Pons (tissue), 1 donor: ENCODE measurements around the gene CHD1L.
"Not testable (repeated sequence)": the region's sequence is repeated elsewhere in the genome, so short reads cannot be mapped to it uniquely, and the experiment has no call there.

Experiments used
- DNase-seq: peaks from one replicate; pipeline ENCODE4 v3.0.0-alpha.2; 2016; ENCODE audit warnings: low spot score

Gene CHD1L

GRCh38 chr1:147242449-147243227, at the start of gene CHD1L:
Gene CHD1L (plus strand): TSS chr1:147242684. CDS start chr1:147242704, 20 bp downstream.
- DNase-seq: peak; percentile 97

- not testable (repeated sequence) for DNase-seq
Measured at GRCh38 chr1:147197324-147197723, 45.2 kb upstream of the CHD1L start.

DNA sequence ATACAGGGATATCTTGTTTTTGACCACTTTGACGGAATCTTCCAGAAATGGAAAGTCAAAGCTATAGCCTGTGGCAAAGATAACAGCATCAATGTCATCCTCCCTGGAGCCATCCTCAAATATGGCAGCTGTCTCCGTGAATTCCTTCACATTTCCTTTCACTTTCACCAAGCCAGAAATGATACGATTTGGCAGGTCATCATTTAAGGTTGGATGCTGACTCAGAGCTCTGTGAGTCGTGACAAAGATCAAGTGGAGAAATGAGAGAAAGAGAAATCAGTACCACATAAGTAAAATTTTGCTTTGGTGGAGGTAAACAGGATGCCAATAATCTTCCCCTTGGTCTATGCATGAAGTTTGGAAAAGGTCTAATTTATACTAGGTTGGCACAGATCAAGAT, 41.2 kb upstream of the CHD1L start:
- DNase-seq: no peak

DNA sequence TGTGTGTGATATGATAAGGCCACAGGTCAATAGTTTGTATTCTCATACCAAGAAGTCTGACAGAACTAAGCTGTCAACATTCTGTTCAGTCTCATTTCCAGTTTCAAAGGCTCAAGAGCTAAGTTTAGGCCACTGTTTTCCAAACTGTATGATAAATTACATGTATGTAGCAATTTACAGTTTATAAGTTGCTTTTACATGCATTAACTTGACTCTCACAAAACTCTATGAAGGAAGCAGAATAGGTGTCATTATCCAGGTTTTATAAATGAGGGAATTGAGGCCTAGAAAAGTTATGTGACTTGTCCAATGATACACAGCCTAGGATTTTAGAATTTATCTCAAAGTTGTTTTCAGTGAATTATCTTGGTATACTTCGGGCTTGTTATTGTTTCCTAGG, 40.7 kb upstream of the CHD1L start:
- DNase-seq: no peak

DNA sequence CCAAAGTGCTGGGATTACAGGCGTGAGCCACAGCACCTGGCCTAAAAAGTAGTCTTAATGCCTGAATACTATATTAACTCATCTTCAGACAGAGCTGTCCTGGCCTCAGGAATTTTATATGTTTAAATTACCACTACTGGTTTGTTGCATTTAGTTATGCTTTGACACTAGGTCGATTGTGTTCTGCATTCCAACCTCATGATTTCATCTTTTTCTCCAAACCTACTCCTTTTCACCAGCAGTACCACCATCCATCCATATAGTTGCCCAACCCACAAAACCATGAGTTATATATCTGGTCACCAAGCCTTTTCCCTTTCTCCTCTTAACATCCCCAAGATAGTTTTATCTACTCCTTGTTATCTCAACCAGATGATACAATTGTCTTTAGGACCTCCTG, 39.9 kb upstream of the CHD1L start:
- no peak for DNase-seq

GRCh38 chr1:147204080-147204479, 38.4 kb upstream of the CHD1L start:
- no peak for DNase-seq

DNA sequence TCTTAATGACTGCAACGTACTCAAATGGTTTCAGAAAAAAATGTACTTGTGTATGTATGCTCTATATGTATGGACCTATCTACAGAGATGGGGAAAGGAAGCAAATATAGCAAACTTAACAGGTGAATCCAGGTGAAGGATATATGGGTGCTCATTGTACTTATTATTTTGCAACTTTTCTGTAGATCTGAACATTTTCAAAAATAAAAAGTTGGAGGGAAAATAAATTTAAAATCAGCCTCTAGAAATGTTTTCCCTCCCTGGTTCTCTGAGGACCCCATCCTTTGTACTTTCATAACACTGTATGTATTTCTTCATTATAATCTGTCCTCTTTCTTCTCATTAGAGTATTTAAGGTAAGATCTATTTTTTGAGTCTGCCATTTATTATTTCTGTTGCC, 35.3 kb upstream of the CHD1L start:
- no peak for DNase-seq

DNA sequence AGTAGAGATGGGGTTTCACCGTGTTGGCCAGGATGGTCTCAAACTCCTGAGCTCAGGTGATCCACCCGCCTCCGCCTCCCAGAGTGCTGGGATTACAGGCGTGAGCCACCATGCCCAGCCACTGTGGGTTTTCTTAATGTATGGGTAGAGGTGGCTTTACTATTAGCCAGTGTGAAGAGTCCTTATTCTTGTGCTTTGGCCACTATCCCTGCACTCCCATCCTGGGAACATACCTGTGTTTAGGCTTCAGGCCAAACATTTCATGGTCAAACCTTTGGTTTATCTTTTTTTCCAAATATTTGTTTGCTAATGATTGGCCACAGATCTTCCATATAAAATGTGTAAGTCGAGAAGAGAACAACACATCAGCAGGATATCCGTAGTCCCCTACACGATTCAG, 33.9 kb upstream of the CHD1L start:
- DNase-seq: no peak

DNA sequence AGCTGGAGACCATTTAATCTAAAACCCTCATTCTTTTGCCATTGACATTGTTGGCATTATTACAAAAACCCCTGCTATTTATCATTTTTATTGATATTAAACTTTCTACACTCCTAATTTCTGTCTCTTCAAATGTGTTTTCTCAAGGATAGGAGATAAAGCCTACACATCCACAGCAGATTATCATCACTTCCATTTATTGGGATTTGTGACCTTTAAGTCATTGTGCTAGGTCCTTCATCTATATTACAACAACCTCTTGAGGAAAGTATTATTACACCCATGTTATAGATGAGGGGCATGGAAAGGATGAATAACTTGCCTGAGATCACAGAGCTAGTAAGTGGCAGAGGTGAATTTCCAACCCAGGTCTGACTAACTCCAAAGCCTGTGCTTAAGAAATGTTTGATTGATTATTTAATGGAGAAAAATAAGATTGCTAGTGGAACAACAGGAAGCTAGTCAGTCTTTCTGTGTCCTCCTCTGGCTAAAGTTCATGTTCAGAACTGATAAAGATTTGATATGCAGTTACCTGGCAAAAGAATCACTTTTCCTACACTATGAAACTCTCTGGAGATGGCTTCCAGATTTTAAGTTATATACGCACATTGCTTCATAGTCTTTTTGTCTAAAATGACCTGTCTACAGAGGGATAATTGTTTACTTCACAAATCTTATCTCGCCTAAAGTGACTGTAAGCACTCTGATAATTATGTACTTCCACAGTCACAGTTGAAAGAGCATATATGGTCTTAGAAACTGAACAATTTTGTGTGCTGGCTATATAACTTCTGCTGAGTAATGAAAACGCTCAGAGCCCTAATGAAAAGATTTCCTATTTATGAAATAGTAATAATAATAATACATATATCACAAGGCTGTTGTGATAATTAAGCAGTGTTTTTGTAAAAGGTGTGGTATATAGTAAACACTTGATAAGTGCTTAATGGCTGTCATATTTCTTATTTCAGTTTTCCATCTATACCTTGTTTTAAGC, 32.4 kb upstream of the CHD1L start:
- no peak for DNase-seq

GRCh38 chr1:147210987-147211386, 31.5 kb upstream of the CHD1L start:
- no peak for DNase-seq

- no peak for DNase-seq
Measured at GRCh38 chr1:147211577-147211976, 30.9 kb upstream of the CHD1L start.

- DNase-seq: no peak
Measured at GRCh38 chr1:147213271-147213670, 29.2 kb upstream of the CHD1L start.

DNA sequence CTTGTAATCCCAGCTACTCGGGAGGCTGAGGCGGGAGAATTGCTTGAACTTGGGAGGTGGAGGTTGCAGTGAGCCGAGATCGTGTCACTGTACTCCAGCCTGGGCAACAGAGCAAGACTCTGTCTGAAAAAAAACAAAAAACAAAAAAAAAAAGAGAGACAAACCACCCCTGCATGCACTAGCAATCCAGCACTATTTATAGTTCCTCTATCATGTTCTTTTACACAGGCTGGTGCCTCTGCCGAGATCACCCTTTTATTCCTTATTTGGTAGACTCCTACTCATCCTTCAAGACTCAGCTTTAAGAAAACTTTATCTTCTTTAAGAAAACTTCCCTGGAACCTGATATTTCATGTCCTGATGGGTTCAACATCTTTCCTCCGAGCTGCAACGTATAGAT, 28.2 kb upstream of the CHD1L start:
- no peak for DNase-seq

DNA sequence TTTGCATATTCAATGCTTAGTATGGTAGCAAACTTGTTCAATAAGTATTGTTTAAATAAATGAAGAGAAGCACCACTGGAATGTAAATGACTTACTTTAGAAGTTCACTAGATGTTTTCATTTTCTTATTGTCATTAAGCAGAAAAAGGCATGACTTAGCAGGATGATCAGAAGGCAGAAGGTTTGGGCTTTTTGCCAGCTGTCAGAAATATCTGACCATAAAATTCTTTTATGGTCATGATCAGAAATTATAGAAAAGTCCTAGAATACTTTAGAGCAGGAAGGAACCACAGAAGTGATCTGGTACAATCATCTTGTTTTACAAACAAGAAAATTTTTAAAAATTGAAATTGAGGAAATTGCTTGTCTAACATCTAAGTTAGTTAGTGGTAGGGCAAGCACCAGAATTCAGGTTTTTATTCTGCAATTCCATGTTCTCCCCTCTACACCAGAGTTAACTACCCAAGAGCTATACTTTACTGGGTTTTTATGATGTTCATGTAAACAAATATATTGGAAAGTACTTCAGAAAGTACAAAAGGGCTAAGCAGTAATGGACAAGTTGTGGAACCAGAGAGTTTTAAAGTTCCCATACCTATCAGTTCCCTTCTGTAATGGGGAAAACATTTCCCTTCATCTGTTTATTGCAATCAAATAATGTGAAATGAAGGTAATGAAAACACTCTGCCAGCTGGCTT, 27.5 kb upstream of the CHD1L start:
- no peak for DNase-seq

DNA sequence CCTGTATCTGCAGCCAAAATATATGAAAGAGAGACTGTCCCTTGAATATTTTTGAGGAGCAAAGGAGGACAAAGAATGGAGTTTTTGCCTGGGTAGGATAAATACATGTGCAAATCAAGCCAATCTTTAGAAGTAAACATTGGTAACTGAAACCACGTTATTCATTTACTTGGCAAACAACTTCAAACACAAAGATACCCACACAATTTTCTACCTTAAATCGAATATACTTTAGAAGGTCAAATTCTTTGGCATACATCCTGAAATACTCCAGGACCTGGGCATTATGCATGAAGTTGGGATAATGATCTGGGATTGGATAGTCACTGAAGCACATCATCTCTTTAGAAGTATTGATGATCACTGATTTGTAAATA, 27.0 kb upstream of the CHD1L start:
- no peak for DNase-seq

- DNase-seq: no peak
Measured at GRCh38 chr1:147216124-147216523, 26.4 kb upstream of the CHD1L start.

DNA sequence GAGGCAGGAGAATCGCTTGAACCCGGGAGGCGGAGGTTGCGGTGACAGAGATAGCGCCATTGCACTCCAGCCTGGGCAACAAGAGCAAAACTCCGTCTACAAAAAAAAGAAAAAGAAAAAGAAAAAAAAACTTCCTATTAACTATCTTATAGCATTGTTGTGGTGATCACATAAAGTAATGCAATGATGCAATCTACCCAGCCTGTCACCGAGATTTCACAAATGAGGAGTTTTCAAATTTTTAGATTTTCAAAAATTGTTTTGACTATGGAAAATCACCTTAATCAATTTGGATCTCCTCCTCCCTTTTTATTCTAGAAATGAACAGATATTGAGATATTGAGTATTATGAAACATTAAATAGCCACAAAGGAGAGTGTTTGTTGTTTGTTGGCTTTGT, 25.3 kb upstream of the CHD1L start:
- DNase-seq: no peak

DNA sequence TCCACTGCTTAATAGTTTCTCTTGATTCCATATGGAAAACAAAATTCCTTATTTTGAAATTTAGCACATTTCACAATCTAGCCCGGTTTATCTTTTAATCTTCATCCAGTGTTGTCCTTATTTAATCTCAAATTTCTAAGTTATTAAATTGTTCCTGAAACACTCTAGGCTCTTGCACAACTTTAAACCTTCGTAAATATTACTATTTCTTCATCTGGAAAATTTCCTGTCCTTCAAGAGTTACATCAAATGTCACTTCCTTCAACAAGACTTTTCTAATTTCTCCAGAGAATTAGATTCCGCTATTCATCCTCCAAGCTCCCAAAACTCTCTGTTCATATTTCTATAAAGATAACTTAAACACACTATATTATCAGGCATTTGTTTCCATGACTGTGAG, 23.9 kb upstream of the CHD1L start:
- no peak for DNase-seq

- no peak for DNase-seq
Measured at GRCh38 chr1:147223740-147224615, 18.5 kb upstream of the CHD1L start.

- peak; percentile 61 for DNase-seq
Measured at GRCh38 chr1:147225193-147225730, 17.2 kb upstream of the CHD1L start, which contains the start of gene FMO5. Gene FMO5 (minus strand): TSS chr1:147225339. CDS start chr1:147225029, 310 bp downstream.

GRCh38 chr1:147231032-147231431, 11.5 kb upstream of the CHD1L start:
- DNase-seq: not testable (repeated sequence)
